B cell (primary cell): ENCODE data around the gene PTPN13. TPM values are rescaled to one million over a fixed set of nuclear protein-coding genes. Genes with fewer than 3 reads are reported as not detected.

Source experiments
- ATAC-seq: fragments of 200-7000 bp; cut with Tn5 transposase; one replicate; pipeline ENCODE4 v1.10.0; 2021; ENCODE audit warnings: low read depth, mild to moderate bottlenecking, moderate number of reproducible peaks, moderate library complexity
- CTCF ChIA-PET: fragments of 350-600 bp; sonication (Branson Sonifier 250); formaldehyde crosslinking; loops from one replicate; lab custom pipeline; 2021; ENCODE audit warnings: antibody characterized with exemption, inconsistent platforms; lab: Charles Lee
- POLR2A ChIA-PET: fragments of 350-600 bp; sonication (Branson Sonifier 250); formaldehyde crosslinking; loops from one replicate; lab custom pipeline; 2021; ENCODE audit warnings: antibody characterized with exemption; lab: Charles Lee
- DNase-seq: peaks from one replicate; pipeline ENCODE4 v3.0.0; 2013
- H2AFZ ChIP-seq: 2 replicates; pipeline ENCODE4 v1.6.1; 2012; ENCODE audit warnings: mild to moderate bottlenecking, low read depth, low read length; ENCODE audit not compliant: insufficient read depth, poor library complexity, severe bottlenecking
- H3K27ac ChIP-seq, 2 donors: 1 replicate in 1 of 2; 2 replicates in 1 of 2; pipeline ENCODE4 v1.5.1; 2012 to 2013; ENCODE audit warnings: low read length in 2 of 2, mild to moderate bottlenecking in 2 of 2, moderate library complexity in 1 of 2
- H3K27me3 ChIP-seq, 4 experiments: fragments of 200-600 bp in 1 of 4; sonication (generic) in 1 of 4; replicated peaks in 1 of 4; 1 replicate in 2 of 4; 2 replicates in 2 of 4; pipeline versions ENCODE4 v1.6.1 to v1.7.0; 2013 to 2016; ENCODE audit warnings: low read length in 3 of 4, mild to moderate bottlenecking in 2 of 4, mixed read lengths in 1 of 4, moderate library complexity in 1 of 4; ENCODE audit not compliant: insufficient read depth in 4 of 4, control insufficient read depth in 3 of 4; ENCODE audit errors: control extremely low read depth in 1 of 4
- H3K36me3 ChIP-seq, 2 experiments: replicated peaks in 1 of 2; 1 replicate in 1 of 2; 2 replicates in 1 of 2; pipeline versions ENCODE4 v1.6.1 to v1.7.1; 2013; ENCODE audit warnings: low read length in 1 of 2; ENCODE audit not compliant: insufficient read depth in 2 of 2, control insufficient read depth in 1 of 2; ENCODE audit errors: control extremely low read depth in 1 of 2, extremely low read depth in 1 of 2
- H3K4me1 ChIP-seq, 2 donors: fragments of 200-600 bp in 1 of 2; sonication (generic) in 1 of 2; 1 replicate in 1 of 2; 2 replicates in 1 of 2; pipeline versions ENCODE4 v1.5.1 to v1.6.1; 2013 to 2017; ENCODE audit warnings: low read length in 2 of 2; ENCODE audit not compliant: control insufficient read depth in 2 of 2, insufficient read depth in 2 of 2
- H3K4me2 ChIP-seq: replicated peaks from 2 replicates; pipeline ENCODE3; 2012; ENCODE audit warnings: mild to moderate bottlenecking, low read depth, low read length; ENCODE audit not compliant: poor library complexity, severe bottlenecking
- H3K4me3 ChIP-seq, 5 experiments: fragments of 200-600 bp in 1 of 5; sonication (generic) in 1 of 5; 1 replicate in 3 of 5; 2 replicates in 2 of 5; pipeline versions ENCODE4 v1.5.1 to v1.7.0; 2011 to 2016; ENCODE audit warnings: low read length in 4 of 5, mild to moderate bottlenecking in 4 of 5, low read depth in 2 of 5, control low read depth in 1 of 5, moderate library complexity in 1 of 5; ENCODE audit not compliant: insufficient read depth in 1 of 5; ENCODE audit errors: control extremely low read depth in 1 of 5, extremely low read depth in 1 of 5
- H3K79me2 ChIP-seq: fragments of 200-600 bp; sonication (generic); one replicate; pipeline ENCODE4 v1.6.0; 2016; ENCODE audit warnings: low read length; ENCODE audit not compliant: control insufficient read depth, insufficient read depth
- H3K9ac ChIP-seq: fragments of 200-600 bp; sonication (generic); 2 replicates; pipeline ENCODE4 v1.6.1; 2017; ENCODE audit warnings: mild to moderate bottlenecking, low read length, moderate library complexity
- H3K9me3 ChIP-seq, 3 donors: one replicate each; pipeline versions ENCODE4 v1.6.1 to v1.7.1; 2013; ENCODE audit warnings: low read length in 2 of 3; ENCODE audit not compliant: control insufficient read depth in 2 of 3, insufficient read depth in 1 of 3; ENCODE audit errors: control extremely low read depth in 1 of 3
- H4K20me1 ChIP-seq: 2 replicates; pipeline ENCODE4 v1.6.0; 2012; ENCODE audit warnings: mild to moderate bottlenecking, low read length; ENCODE audit not compliant: insufficient read depth, control insufficient read depth, poor library complexity, severe bottlenecking
- H3K27ac Mint-ChIP-seq: one replicate; pipeline ENCODE4 v1.8.0; 2021; ENCODE audit warnings: mixed read lengths
- H3K27me3 Mint-ChIP-seq: one replicate; pipeline ENCODE4 v1.8.0; 2021; ENCODE audit warnings: mixed read lengths
- H3K4me1 Mint-ChIP-seq: one replicate; pipeline ENCODE4 v1.8.0; 2021; ENCODE audit warnings: mixed read lengths
- H3K4me3 Mint-ChIP-seq: one replicate; pipeline ENCODE4 v1.8.0; 2021; ENCODE audit warnings: mixed read lengths
- H3K9me3 Mint-ChIP-seq: one replicate; pipeline ENCODE4 v1.8.0; 2022; ENCODE audit warnings: mixed read lengths; ENCODE audit not compliant: insufficient read depth
- EZH2 ChIP-seq: IDR thresholded peaks from 2 replicates; pipeline ENCODE4 v1.6.1; 2012; ENCODE audit warnings: borderline replicate concordance, low read depth, mild to moderate bottlenecking, moderate library complexity, low read length; ENCODE audit not compliant: insufficient read depth, poor library complexity, severe bottlenecking
- WGBS: methylation state at CpG from one replicate; pipeline ENCODE4 v1.1.5; 2013; ENCODE audit warnings: missing lambda C conversion rate; ENCODE audit not compliant: insufficient coverage; 5-methylcytosine and 5-hydroxymethylcytosine counted together
- intact Hi-C: fragments of 100-400 bp; cut with micrococcal nuclease; formaldehyde crosslinking; loops from one replicate; pipeline ENCODE4 v1.10.0; 2022
- polyA plus RNA-seq: library from polyadenylated mRNA; depleted of rRNA; stranded (reverse); fragments of >200 nt; gene quantifications from 2 replicates; pipeline ENCODE4 v1.2.3, GENCODE V29; 2012
- total RNA-seq, 2 donors: library from RNA; stranded (reverse); fragments of 120-200 nt in 1 of 2; gene quantifications; 1 replicate in 1 of 2; 2 replicates in 1 of 2; pipeline versions ENCODE4 v1.2.3 to v1.2.4, GENCODE V29; 2013 to 2022
- TF ChIP-seq, protein P1 (sequence below): fragments of 200-600 bp; IDR thresholded peaks from one replicate; pipeline ENCODE4 v1.8.0; 2022; ENCODE audit warnings: antibody characterized with exemption, mild to moderate bottlenecking

The PTPN13 gene
- total and polyA plus RNA-seq, 2 donors (not counting 1 experiment from before 2014, with no cell fraction given): 0.91 TPM; not detected in 1

DNA sequence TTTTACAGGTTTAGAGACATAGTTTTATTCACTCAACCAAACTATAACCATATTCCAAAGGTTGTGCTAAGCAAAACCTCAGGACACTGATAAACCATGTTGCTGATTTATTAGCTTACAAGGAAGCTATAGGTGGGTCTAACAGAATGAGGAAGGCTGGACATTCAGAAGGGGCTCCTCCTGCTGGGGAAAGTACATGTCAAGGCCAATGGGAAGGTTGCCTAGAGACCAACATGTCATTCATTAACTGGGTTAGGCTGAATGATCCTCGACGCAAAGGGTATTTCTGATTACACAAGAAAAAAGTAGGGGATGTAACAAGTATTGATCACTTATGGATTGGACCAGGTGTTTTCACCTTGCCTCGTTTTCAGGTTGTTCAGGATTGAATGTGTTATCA lies 224.7 kb downstream of the PTPN13 start:
- POLR2A ChIA-PET: no interaction called here
- Histone ChIP-seq H3K9ac (no peak overlapping the region), H3K27ac (no peak overlapping the region), H2AFZ (no peak overlapping the region), H3K9me3 (peaks cover 0 to 8% (median 5%) of the 10 kb centered on the region in 3 donors), H3K4me2 (no peak overlapping the region), H3K27me3 (no peaks in the 10 kb centered on the region), H3K36me3 (no peaks in the 10 kb centered on the region), H3K4me3 (no peak overlapping the region), H4K20me1 (no peaks in the 10 kb centered on the region), H3K79me2 (no peaks in the 10 kb centered on the region), H3K4me1 (no peaks in the 10 kb centered on the region)
- TF ChIP-seq, protein P1, sequence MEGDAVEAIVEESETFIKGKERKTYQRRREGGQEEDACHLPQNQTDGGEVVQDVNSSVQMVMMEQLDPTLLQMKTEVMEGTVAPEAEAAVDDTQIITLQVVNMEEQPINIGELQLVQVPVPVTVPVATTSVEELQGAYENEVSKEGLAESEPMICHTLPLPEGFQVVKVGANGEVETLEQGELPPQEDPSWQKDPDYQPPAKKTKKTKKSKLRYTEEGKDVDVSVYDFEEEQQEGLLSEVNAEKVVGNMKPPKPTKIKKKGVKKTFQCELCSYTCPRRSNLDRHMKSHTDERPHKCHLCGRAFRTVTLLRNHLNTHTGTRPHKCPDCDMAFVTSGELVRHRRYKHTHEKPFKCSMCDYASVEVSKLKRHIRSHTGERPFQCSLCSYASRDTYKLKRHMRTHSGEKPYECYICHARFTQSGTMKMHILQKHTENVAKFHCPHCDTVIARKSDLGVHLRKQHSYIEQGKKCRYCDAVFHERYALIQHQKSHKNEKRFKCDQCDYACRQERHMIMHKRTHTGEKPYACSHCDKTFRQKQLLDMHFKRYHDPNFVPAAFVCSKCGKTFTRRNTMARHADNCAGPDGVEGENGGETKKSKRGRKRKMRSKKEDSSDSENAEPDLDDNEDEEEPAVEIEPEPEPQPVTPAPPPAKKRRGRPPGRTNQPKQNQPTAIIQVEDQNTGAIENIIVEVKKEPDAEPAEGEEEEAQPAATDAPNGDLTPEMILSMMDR: no peak
- no peak for TF ChIP-seq EZH2
- Mint-ChIP-seq H3K9me3 (peaks cover 8% of the 10 kb centered on the region), H3K4me1 (no peaks in the 10 kb centered on the region), H3K27ac (no peak overlapping the region), H3K27me3 (no peaks in the 10 kb centered on the region), H3K4me3 (no peak overlapping the region)
- intact Hi-C loops: no loop called here
- CTCF ChIA-PET: no interaction called here
- no peak for DNase-seq
- ATAC-seq: no peak
- 89% methylated on average over 1 of the region's 3 CpGs for WGBS

DNA sequence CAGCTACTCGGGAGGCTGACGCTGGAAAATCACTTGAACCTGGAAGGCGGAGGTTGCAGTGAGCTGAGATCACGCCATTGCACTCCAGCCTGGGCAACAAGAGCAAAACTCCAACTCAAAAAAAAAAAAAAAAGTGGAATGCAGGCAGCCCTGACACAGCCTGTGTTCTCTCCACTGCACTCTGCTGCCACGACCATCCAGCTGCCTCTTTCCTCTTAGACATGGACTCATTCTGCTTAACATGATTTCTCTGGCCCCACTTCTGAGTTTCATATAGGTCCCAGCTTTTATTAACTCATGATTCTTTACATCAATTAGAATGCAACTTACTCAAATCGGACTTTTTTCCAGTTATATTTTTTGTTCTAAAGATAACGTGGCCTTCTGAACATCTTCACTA lies 225.4 kb downstream of the PTPN13 start:
- TF ChIP-seq, protein P1: no peak
- TF ChIP-seq EZH2: no peak
- H3K9ac ChIP-seq: no peak overlapping the region
- no peaks in the 10 kb centered on the region for H3K79me2 ChIP-seq
- no peak overlapping the region for H3K27ac ChIP-seq
- WGBS: 81% methylated on average over 3 of the region's 7 CpGs
- no peak overlapping the region for H2AFZ ChIP-seq
- H4K20me1 ChIP-seq: no peaks in the 10 kb centered on the region
- H3K27me3 Mint-ChIP-seq: no peaks in the 10 kb centered on the region
- ChIA-PET CTCF (no interaction called here), POLR2A (no interaction called here)
- DNase-seq (no peak), ATAC-seq (no peak)
- no peaks in the 10 kb centered on the region for H3K4me1 ChIP-seq
- no peaks in the 10 kb centered on the region for H3K36me3 ChIP-seq
- intact Hi-C loops: no loop called here
- no peak overlapping the region for H3K27ac Mint-ChIP-seq
- no peak overlapping the region for H3K4me3 ChIP-seq
- peaks cover 0 to 8% (median 5%) of the 10 kb centered on the region in 3 donors for H3K9me3 ChIP-seq
- H3K9me3 Mint-ChIP-seq: peaks cover 8% of the 10 kb centered on the region
- no peaks in the 10 kb centered on the region for H3K4me1 Mint-ChIP-seq
- H3K27me3 ChIP-seq: no peaks in the 10 kb centered on the region
- no peak overlapping the region for H3K4me3 Mint-ChIP-seq
- no peak overlapping the region for H3K4me2 ChIP-seq
